Measurements from ENCODE around the gene SRP72.
"Not testable (repeated sequence)": the region's sequence is repeated elsewhere in the genome, so short reads cannot be mapped to it uniquely, and the experiment has no call there.

SRP72 gene, protein sequence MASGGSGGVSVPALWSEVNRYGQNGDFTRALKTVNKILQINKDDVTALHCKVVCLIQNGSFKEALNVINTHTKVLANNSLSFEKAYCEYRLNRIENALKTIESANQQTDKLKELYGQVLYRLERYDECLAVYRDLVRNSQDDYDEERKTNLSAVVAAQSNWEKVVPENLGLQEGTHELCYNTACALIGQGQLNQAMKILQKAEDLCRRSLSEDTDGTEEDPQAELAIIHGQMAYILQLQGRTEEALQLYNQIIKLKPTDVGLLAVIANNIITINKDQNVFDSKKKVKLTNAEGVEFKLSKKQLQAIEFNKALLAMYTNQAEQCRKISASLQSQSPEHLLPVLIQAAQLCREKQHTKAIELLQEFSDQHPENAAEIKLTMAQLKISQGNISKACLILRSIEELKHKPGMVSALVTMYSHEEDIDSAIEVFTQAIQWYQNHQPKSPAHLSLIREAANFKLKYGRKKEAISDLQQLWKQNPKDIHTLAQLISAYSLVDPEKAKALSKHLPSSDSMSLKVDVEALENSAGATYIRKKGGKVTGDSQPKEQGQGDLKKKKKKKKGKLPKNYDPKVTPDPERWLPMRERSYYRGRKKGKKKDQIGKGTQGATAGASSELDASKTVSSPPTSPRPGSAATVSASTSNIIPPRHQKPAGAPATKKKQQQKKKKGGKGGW

DNA sequence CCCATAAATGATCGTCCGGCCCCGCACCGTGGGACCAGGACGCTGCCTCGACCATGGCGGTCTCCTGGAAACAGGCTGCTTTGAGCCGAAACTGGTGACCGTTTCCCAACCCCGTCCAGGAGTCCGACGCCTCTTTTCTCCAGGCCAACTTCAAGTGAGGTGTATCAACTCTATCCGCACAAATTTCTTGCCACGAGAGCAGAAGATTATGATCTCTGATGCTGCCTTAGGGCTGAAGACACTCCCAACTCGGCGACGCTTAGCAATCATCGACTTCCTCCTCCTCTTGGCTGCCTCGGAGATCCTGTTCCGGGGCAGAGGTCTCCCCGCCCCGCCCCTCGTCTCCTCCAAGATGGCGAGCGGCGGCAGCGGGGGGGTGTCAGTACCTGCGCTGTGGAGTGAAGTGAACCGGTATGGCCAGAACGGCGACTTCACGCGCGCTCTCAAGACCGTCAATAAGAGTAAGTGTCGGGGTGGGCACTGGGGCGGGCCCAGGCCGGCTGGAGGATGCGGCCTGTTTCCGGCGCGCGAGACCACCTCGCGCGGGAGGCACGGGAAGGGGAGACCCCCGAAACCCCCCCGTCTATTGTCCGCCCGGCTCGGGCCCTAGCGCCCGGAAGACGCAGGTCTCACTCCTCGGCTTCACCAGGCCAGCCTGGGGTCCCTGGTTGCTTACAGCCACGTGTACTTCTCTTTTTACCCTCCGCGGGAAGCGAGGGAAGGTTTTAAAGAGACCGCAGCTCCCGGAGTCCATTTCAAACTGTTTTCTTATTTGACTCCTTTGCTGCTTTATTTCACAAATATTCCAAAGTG, at the start of gene SRP72:
TSS of gene SRP72 (plus strand) at position 334 of the 813 bp plus-strand sequence. CDS start at position 353, 19 bp downstream.
- peak; percentile 88 for DNase-seq

DNA sequence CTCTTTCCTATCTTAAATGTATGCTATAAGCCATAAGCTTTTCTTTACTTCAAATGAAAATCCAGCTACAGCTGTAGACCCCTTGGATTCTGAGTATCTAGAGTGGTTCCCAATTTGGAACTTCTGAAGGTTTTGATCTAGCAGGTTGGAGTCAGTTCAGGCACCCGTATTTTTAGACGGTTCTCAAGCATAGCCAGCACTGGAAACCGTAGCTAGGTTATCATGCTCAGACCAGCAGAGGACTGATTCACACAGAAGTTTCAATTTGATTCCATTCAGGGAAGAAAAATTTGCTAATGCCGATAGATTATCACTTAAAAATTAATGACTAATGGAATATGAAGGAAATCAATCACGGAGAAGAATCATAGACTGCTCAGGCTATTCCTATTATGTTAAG, 43.2 kb upstream of the SRP72 start:
- DNase-seq: no peak

DNA sequence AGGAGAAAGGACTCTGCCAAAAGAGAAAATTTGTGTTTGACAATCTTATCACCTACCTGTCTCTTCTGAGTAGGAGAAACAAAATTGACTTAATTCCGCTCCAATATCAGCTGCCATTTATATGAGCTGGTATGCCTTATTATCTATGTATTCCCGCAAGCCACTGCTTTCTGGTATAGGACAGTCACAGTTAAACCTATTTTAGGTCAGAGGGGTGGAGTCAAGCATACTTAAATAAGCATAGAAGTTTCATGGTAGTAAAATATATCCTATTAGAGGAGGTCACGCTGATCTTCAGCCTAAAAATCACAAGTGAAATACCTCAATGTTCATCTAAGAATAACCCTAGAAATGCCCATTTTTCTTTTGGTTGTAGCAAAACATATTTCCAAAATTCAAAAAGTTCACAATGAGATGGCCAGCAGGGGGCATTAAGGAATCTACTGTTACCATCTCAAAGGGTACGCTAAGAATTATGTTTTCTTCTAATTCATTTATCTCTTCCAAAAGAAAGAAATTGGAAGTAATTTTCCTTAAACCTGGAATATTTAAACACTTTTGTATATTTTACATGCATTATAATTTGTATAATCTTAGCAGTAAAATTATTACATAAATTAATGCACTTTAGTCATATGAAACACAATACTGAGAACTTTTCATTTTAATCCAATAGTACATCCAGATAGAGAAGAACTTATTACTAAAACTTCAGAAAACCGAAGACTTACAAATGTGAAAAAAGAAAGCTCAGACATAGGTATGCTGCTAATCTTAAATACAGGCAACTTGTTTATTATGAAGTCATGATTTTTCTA, 42.5 kb upstream of the SRP72 start:
- DNase-seq: peak; percentile 69

DNA sequence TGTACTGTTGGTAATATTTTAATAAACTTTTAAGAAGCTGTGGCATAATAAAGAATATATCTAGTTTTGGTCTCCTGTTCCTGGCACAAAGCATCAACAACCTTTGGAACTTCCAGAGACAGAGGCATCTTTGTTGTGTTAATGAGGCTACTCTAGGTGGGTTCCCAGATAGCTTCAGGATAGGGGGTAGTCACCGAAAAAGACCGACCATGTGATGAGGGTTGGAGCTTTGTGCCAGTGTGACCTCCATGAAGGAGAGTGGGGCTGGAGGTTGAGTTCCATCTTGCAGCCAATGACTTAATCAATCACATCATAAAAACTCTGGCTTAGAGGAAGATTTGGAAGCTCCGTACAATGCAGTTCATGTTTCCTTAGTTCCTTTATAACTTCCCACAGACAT, 41.9 kb upstream of the SRP72 start:
- DNase-seq: no peak

DNA sequence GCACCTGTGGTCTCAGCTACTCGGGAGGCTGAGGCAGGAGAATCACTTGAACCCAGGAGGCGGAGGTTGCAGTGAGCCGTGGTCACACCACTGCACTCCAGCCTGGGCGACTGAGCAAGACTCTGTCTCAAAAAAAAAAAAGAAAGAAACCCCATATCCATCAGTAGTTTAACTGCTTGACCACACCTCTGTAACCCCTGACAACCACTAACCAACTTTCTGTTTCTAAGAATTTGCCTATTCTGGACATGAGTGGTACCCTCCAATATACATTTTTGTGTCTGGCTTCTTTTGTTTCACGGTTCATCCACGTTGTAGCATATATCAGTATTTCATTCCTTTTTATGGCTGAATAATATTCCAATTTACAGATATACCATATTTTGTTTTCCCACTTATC, 41.1 kb upstream of the SRP72 start:
- no peak for DNase-seq

DNA sequence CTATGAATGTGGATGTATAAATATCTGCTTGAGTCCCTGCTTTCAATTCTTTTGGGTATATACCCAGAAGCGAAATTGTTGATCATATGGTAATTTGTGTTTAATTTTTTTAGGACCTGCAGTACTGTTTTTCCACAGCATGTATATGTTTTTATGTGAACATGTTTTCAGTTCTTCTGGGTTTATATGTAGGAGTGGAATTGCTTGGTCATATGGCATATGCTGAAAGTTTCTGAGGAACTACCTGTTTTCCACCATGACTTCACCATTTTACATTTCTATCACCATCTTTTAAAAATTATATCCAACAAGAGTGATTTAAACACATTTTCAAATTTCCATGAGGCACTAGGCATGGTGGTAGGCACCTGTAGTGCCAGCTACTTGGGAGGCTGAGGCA, 40.2 kb upstream of the SRP72 start:
- DNase-seq: no peak

DNA sequence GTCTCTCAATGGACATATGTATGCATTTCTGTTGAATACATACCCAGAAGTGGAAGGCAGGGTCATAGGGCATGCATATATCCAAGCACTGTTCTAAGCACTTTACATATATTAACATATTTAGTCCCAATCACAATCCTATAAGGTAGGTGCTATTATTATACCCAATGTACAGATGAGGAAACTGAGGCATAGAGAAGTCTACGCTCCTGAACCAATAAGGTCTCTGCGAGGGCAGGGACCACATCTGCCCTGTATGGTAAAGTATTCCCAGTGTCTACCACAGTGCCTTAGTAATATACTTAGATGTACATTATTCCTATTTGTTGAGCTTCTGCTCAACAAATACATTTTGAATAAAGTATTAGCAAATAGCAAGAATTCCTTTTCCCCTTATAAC, 37.2 kb upstream of the SRP72 start:
- DNase-seq: no peak

DNA sequence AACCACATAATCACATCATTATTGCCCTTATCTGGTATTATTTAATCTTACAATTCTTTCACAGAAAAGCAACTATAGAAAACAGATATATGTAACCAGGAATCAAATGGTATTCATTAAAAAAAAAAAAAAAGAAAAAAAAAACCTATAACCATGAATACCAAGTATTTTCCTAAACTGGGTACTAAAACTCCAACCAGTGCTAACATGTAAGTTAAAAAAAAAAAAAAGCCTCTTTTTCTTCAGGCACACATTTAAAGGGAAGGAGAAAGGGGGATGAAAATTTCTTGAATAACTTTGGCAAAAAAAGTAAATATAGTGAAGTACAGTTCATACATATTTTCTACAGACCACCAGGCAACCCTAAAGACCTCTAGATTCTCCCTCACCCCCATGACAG, 34.1 kb upstream of the SRP72 start:
- DNase-seq: no peak

DNA sequence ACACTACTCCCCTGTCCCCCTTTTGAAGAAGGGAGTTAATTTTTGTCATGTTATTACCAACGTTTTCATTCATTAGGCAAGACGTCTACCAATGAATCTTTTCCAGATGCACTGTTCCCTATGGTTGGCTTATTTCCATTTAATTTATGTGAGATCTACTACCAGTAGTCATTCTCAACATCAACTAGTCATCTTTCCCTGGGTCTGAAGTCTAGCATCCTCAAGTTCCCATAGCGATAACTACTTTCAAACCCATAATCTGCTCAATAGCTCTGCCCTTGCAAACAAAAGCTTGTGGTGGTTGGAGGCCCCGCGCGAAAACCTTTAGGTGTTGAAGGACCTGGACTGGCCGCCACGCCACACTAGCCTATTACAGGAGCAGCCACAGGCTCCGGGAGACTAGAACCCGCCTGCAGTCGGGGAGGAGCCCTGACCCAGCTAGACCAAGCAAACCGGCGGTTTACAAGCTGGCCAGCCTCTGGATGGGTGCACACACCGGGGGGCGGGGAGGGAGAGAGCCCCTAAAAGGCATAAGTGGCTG, 32.7 kb upstream of the SRP72 start:
- DNase-seq: no peak

DNA sequence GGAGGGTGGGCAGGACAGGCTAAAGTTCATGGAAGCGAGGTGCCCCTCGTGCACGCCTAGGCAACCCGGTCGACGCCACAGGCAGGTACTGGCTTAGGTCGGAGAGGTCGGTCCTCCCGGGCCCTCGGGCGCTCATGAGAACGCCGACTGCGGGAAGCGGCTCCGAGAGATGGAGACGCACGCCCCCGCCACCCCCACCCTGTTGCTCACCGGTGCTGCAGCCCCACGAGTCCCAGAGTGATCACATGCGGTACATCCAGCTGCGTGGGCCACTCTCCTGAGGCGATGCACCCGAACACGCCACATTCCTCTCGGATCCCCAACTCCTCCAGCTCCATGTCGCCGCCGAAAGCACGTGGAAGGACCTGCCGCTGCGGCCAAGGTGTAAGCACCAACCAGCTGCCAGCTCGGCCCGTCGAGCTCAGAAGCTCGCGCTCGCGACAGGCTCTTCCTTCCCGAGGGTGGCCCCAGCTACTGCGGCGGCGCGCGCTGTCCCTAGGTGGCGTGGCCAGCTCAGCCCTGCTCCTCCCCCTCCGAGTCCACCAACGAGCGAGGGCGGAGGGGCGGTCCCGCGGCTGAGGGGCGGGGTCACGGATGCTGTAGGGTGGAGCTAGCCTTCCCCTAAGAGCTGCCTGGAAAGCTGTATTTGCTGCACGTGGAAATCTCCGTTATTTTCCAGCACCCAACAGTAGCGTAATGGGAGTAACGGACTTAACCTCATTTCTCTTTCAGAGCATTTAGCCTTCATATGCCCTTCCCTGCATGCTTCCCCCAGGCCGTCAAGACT, 32.1 kb upstream of the SRP72 start, which contains the start of gene PPAT:
TSS of gene PPAT (minus strand) at position 476 of the 787 bp plus-strand sequence. CDS start at position 338, 138 bp downstream.
- DNase-seq: peak; percentile 99

DNA sequence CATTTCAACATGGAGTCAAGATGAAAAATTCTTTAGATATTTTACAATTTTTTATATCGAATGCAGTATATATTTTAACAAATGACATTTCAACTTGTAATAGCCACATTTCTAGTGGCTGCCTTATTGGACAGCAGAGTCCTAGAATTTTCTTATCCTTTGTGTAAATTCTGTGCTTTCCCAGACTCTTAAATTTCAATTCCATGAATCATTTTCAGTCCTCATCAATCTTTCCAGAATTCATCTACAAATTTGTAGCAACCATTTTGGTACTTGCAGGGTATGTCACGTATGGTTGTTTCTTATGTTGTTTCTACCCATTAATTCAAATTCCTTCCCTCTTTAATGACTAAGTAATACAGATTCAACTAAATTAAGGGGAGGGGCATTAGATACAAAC, 28.7 kb upstream of the SRP72 start:
- DNase-seq: no peak

DNA sequence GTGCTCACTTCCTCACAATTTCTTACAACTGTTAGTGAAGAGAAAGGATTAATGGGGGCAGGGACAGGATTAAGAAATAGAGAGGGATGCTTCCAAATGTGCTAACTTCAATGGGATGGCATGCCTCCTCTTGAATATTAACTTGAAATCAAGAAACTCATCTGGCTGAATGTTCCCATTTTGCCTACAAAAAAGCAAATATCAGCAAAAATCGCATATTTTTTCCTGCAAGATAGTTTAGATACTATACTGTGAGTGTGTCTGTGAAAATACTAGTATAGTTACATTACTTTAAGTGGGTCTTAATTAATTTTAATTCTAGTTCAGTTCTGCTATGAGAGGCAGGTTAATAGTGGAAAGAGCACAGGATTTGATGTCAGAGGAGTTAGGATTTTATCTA, 26.4 kb upstream of the SRP72 start:
- DNase-seq: no peak

DNA sequence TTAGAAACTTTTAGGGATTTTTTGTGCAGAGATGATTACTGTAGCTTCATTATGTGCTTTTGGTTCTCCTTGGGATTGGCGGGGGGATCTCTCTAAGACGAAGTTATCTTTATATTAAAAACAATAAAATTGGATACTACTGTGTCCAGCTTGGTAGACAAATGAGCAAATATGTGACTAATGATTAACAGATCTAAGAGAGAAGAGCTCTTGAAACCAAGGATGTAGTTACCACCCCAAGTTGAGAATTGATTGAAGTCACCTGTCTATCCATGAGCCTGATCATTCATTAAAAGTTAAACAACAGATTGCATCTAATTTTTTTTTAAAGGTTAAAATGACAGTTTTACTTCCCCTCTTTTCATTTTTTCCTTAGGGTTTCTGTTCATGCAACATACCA, 22.7 kb upstream of the SRP72 start:
- no peak for DNase-seq

DNA sequence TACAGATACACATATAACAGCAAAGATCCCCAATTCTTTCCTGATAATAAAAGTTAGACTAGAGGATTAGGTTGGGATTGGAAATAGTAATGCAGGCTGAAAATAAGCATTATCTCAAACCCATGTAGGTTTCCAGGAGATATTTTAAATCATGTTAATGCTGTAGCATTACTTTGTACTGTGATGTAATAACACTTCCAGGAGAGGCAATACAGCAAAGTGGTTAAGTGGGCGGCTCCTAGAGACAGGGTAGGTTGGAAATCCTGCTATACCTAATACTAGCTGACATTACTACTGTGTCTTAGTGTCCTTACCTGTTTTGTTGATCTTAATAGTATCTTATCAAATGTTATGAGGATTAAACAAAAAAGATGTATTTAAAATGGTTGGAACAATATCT, 21.7 kb upstream of the SRP72 start:
- no peak for DNase-seq

DNA sequence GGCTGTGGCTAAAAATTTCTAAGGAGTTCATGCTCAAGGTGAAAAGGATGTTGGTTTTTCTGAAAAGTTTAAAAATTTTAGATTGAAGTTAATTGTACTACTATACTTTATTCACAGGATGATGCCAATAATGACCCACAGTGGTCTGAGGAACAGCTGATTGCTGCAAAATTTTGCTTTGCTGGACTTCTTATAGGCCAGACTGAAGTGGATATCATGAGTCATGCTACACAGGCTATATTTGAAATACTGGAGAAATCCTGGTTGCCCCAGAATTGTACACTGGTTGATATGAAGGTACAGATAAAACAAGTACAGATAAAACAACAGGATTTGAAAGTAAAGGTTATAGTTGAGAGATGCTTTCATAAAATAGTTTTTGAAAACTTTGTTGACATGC, 19.1 kb upstream of the SRP72 start:
- no peak for DNase-seq

DNA sequence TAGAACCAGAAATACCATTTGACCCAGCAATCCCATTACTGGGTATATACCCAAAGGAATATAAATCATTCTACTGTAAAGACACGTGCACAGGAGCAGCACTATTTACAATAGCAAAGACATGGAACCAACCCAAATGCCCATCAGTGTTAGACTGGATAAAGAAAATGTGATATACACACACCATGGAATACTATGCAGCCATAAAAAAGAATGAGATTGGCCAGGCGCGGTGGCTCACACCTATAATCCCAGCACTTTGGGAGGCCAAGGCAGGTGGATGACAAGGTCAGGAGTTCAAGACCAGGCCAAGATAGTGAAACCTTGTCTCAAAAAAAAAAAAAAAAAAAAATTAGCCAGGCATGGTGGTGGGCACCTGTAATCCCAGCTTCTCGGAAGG, 17.9 kb upstream of the SRP72 start:
- not testable (repeated sequence) for DNase-seq

DNA sequence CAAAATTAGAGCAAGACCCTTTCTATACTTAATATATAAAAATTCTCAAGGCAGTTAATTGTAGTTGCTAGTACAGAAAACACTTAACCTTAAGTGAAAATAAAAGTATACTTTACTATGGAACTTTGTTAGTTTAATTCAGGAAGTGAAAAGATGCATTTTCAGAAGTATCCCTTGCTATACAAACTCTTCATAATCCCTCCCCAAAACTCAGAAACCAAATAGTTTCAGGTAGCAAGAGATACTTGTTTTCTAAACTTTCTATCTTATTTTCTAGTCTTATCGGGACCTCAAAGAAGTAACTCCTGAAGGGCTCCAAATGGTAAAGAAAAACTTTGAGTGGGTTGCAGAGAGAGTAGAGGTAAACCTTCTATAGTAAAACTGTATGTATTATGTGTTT, 17.1 kb upstream of the SRP72 start:
- DNase-seq: no peak

DNA sequence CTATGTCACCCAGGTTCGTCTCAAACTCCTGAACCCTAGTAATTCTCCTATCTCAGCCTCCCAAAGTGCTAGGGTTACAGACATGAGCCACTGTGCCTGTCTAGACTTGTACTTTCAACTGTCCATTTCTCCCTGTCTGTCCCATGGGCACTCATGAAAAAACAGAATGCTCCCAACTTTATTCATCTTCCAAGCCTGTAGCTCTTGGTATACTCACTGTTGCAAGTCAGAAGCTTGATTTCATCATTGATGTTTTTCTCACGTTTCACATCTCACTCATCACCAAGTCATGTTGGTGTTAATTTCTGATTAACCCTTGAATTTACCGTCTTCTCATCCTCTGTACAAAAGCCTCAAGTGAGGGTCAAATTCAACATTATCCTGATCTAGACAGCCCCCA, 7.3 kb upstream of the SRP72 start:
- DNase-seq: no peak

DNA sequence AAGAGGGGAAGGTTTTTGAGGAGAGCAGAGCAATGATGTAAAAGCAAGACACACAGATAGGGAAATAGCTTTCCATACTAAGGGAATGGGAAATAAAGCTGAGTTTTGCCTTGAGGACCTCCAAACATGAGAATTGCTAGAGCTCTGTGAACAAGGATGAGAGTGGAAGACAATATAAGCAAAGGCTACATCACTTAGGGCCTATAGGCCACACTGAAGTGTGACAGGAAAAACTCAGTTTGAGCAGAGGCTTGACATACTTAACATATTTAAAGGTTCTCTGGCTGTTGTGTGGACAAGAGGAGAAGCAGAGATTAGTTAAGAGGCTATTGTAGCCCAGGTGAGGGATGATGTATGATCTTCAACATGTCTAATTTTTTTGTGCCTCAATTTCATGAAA, 5.3 kb upstream of the SRP72 start:
- no peak for DNase-seq

DNA sequence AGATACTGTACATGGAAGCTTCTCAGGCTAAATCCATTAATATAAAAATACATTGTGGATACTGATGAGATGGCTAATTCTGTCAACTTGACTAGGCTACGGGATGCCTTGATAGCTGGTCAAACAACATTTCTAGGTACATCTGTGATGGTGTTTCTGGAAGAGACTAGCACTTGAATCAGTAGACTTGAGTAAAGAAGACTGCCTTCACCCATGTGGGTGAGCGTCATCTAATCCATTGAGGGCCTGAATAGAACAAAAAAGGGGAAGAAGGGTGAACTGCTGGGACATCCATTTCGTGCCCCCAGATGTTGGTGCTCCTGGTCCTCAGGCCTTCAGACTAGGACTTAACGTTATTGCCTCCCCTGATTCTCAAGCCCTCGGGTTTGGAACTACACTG, 3.7 kb upstream of the SRP72 start:
- DNase-seq: no peak

DNA sequence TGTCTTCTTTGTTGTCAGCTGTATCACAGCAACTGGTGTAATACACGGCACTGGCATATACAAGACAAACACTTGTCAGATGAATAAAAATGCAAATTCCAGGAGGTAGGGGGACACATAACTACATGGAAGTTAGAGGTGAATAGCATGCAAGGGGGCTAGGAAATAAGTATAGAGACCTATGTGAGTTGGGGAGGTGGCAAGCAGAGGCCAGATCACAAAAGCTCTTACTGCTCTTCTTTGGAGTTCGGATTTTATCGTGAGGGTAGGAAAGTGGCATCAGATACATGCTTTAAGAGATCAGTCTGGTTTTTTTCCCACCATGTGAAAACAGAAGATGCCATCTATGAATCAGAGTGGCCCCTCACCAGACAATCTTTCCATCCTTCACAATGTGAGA, 2.8 kb upstream of the SRP72 start:
- no peak for DNase-seq

Data from CD4-positive, alpha-beta T cell treated with Interleukin-17A for 4 hours (primary cell).